Measurements from ENCODE around the gene MGLL.

Gene MGLL

DNA sequence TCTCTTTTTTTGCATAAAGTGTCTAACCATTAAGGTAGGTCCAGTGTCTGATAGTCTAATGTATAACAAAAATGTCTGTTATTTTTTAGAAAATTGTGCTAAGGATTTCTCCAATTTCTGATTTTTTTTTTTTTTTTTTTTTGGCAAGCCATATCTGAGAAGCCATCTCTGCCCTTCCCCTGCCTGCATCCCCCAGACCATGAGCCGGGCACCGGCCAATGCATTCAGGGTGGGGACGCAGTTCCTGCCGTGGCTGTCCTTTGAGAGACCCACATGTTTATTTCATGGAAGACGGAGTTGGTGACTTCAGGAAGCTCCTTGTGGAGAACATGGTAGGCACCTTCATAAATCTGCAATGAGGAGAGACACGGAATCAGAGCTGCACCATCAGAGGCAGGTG, 130.3 kb downstream of the MGLL start:
- no peak for DNase-seq (ENCODE audit: low spot score)
- TF ChIP-seq, protein P1, sequence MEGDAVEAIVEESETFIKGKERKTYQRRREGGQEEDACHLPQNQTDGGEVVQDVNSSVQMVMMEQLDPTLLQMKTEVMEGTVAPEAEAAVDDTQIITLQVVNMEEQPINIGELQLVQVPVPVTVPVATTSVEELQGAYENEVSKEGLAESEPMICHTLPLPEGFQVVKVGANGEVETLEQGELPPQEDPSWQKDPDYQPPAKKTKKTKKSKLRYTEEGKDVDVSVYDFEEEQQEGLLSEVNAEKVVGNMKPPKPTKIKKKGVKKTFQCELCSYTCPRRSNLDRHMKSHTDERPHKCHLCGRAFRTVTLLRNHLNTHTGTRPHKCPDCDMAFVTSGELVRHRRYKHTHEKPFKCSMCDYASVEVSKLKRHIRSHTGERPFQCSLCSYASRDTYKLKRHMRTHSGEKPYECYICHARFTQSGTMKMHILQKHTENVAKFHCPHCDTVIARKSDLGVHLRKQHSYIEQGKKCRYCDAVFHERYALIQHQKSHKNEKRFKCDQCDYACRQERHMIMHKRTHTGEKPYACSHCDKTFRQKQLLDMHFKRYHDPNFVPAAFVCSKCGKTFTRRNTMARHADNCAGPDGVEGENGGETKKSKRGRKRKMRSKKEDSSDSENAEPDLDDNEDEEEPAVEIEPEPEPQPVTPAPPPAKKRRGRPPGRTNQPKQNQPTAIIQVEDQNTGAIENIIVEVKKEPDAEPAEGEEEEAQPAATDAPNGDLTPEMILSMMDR (IDR thresholded peaks at IDR 0.05; ENCODE audit: extremely low read depth, missing control alignments), result no peak

DNA sequence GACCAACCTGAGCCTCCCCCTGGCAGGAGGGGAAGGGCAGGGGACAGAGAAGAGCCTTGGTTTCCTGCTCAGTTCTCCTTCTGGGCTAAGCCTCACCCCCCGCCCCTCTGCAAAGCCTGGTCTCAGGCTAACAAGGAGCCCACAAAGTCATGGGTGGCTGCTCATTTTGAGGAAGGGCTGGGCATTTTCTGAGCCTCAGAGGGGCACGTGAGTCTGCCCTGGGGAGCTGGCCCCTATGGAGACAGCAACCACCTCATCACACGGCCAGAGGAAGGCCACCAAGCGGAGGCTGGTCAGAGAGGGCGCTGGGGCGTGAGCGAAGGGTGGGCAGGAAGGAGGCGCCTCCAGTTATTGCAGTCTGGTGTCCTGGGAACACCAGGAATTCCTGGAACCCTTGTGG, 130.8 kb downstream of the MGLL start:
- TF ChIP-seq, protein P1 (IDR thresholded peaks at IDR 0.05; ENCODE audit: extremely low read depth, missing control alignments), result no peak
- no peak for DNase-seq (ENCODE audit: low spot score)

DNA sequence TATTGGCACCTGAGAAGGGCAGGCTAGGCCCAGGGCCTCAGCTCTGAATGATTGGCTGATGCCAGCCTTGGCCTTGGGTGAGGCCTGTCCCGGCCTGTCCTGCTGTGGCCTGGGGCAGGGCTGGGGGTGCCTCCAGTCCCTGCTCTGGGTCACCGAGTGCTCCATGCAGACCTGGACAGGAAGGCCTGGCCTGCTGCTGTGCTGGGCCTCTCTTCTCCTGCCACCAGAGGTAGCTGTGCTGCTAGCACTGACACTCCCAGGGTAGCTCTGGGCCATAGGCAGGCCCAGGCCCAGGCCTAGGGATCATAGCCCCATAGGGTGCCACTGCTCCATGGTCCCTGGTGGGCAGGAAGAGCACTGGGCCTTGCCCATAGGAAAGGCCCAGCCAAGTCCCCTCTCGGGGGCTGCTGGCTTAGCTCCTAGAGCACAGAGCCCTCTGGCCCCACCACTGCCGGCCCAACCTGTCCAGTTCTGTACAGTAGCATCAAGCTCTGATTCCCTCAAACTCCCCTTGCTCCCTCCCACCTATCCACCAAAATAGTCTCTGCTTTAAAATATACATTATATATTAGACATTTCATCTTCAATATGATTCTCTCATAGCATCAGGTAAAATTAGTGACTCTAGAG, 131.4 kb downstream of the MGLL start:
- TF ChIP-seq, protein P1 (IDR thresholded peaks at IDR 0.05; ENCODE audit: extremely low read depth, missing control alignments), result no peak
- DNase-seq (ENCODE audit: low spot score), result no peak

DNA sequence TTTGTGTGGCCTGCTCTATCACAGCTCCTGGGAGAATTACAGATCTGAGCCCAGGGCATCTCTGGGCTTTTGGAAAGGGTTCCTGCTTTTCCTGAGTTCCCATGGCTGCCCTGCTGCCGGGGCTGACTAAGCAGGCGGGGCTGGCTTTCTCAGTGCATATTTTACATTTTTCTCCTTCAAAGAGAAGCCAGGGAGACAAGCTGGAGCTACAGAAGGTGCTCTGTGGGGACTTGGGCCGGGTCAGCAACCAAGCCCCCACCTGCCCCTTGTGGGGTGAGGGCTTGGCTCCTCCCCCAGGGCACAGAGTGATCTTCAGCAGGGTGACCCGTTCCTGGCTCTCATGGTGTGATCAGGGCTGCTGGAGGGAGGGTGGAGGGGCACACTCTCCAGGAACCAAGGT, 132.2 kb downstream of the MGLL start:
- TF ChIP-seq, protein P1 (IDR thresholded peaks at IDR 0.05; ENCODE audit: extremely low read depth, missing control alignments), result no peak
- DNase-seq (ENCODE audit: low spot score), result no peak

DNA sequence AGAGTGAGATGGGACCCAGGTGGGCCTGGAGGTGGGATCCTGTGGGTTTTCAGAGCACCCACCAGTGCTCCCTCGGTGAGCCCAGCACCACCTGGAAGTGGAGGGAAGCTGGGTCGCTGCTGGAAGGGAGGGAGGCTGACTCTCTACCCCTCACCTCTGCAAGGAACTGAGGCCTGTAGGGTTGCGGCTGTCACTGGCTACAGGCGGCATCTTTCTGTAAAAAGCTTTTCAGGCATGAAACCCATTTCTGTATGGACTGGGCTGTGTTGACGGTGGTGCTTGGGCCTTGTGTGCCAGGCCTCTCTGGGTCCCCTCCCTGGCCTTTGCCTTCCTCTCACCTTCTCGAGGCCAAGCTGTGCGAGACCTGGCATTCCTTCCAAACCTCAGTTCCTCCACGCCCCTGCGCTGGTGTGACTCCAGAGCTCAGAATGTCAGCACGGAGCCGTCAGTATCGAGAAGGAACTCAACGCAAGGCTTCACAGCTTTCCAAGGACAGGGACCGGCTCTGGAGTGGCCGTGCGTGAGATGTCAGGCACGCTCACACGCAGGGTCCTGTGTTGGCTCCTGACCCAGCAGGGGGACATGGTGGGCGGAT, 133.0 kb downstream of the MGLL start:
- DNase-seq (ENCODE audit: low spot score), result no peak
- TF ChIP-seq, protein P1 (IDR thresholded peaks at IDR 0.05; ENCODE audit: extremely low read depth, missing control alignments), result no peak

DNA sequence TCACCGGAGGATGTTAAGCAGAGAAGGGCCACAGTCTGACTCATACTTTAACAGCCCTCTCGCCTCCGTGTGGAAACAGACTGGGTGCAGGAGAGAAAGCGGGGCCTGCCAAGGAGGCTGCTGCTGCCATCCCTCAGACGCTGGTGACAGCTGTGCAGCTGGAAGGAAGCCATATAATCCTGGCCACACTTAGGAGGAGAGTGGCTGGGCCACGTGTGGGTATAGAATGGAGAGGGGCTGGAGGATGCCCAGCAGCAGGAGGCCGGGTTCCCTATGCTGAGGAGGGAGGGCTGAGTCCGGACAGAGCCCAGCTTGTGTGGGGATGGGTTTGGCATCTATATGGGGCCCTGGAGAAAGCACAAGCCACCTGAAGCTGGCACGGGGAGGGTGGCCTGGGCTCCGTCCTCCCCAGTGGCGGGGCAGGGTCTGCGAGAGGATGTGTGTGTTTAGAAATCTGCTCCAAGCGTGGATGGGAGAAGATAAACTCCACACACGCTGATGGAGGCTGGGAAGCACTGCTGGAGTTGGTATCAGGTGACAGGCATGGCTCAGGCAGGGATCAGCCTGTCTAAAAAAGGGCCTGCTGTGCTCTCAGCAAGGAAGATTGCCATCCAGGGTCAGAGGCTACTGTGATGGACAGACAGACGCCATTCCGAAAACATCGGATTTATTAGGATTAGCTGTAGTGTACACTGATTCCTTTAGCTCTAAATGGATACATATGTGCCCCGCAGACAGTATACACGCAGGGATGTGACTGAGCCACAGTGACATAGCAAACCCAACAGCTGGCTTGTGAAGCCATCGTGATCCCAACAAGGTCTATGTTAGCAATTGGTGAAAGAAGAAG, 133.7 kb downstream of the MGLL start:
- TF ChIP-seq, protein P1 (IDR thresholded peaks at IDR 0.05; ENCODE audit: extremely low read depth, missing control alignments), result no peak
- DNase-seq (ENCODE audit: low spot score), result no peak

DNA sequence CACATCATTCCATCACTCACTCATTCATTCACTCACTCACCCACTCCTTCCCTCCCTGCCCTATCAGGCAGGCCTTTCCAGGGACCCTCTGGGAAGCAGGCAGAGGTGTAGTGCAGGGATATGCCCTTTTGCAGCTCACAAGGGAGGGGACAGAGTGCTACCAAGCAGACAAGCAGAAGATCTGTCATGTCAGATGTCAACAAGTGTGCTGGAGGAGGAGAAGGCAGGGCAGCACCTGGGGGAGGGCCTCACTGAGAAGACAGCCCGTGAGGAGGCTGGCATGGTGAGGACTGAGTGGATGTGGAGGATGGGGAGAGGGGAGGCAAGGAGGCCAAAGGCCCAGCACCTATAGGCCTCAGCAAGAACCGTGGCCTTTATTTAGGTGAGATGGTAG, 134.3 kb downstream of the MGLL start:
- no peak for DNase-seq (ENCODE audit: low spot score)
- TF ChIP-seq, protein P1 (IDR thresholded peaks at IDR 0.05; ENCODE audit: extremely low read depth, missing control alignments), result no peak

Measured in GM20000 (cell line).